NCI-H2196 treated with DMSO at 0.1 percent for 48 hours (cell line): Measurements from ENCODE around the gene FUT6.
A peak's percentile ranks its signal among the peaks of the same experiment; 100 is the strongest.
"Not testable (repeated sequence)": the region's sequence is repeated elsewhere in the genome, so short reads cannot be mapped to it uniquely, and the experiment has no call there.

ENCODE experiments used
- DNase-seq: peaks from one replicate; lab custom pipeline; 2025; ENCODE audit not compliant: unreplicated experiment; lab: John Stamatoyannopoulos, UW

FUT6 gene

GRCh38 chr19:5839065-5840017 is at the start of gene FUT6:
TSS of gene FUT6 (minus strand) at chr19:5839702. CDS start at chr19:5832567, 7,135 bp downstream.
- no peak for DNase-seq

GRCh38 chr19:5884065-5884811 is 44.7 kb upstream of the FUT6 start:
- DNase-seq, result not testable (repeated sequence)

- peak; percentile 46 for DNase-seq
Measured at GRCh38 chr19:5883157-5883873, 43.8 kb upstream of the FUT6 start.

- DNase-seq, result no peak
Measured at GRCh38 chr19:5882421-5882968, 43.0 kb upstream of the FUT6 start.

GRCh38 chr19:5881543-5882299 is 42.2 kb upstream of the FUT6 start:
- peak; percentile 56 for DNase-seq

GRCh38 chr19:5880604-5881078 is 41.1 kb upstream of the FUT6 start:
- peak; percentile 38 for DNase-seq

GRCh38 chr19:5880196-5880595 is 40.7 kb upstream of the FUT6 start:
- DNase-seq, result no peak

GRCh38 chr19:5877882-5878281 is 38.4 kb upstream of the FUT6 start:
- no peak for DNase-seq

GRCh38 chr19:5877427-5877826 is 37.9 kb upstream of the FUT6 start:
- no peak for DNase-seq

- not testable (repeated sequence) for DNase-seq
Measured at GRCh38 chr19:5874496-5874895, 35.0 kb upstream of the FUT6 start.

- no peak for DNase-seq
Measured at GRCh38 chr19:5873617-5874199, 34.2 kb upstream of the FUT6 start.

- DNase-seq, result no peak
Measured at GRCh38 chr19:5870986-5871394, 31.5 kb upstream of the FUT6 start.

- DNase-seq, result no peak
Measured at GRCh38 chr19:5867201-5868136, 28.0 kb upstream of the FUT6 start.

GRCh38 chr19:5865772-5866171 is 26.3 kb upstream of the FUT6 start:
- DNase-seq, result no peak

GRCh38 chr19:5864725-5865486 is 25.4 kb upstream of the FUT6 start:
- no peak for DNase-seq

GRCh38 chr19:5864013-5864720 is 24.7 kb upstream of the FUT6 start:
- DNase-seq, result no peak

- no peak for DNase-seq
Measured at GRCh38 chr19:5863030-5863665, 23.6 kb upstream of the FUT6 start.
